Measurements from ENCODE around the gene C10orf67. TPM values are rescaled to one million over a fixed set of nuclear protein-coding genes. Genes with fewer than 3 reads are reported as not detected.

C10orf67 gene
- total and polyA plus RNA-seq, 5 donors = 0.18 to 0.66 (median 0.33) TPM

DNA sequence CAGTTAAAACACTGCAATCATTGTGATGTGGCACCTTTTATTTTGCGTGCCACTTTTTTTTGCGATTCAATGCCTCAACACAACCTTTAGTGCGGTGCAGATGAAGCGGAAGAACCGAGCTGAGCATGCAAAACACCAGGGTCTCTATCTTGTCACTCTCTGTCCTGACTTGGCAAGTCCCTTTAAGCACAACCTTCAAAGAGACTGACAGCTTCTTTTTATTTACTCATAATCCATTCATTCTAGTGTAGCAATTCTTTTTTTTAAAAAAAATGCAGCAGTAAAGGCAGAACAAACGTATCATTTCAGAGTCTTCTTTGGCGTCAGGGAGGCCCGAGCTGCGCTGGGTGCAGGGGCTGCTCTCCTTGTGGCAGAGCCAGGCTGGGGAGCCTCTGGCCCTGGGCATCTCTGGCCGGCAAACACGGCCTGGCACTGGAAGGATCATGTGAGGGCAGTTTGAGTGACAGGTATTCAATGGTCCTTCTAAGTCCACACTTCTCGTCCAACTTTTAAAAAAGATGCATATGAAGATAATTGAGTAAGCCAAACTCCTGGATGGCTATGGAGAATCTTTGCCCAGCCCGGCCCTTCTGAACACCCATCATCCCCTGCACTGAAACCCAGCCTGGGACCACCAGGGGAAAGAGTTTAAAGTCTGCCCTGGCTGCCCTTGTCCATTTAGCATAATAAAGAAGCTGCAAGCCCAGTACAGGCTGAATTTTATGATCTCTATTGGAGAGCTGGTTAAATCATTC is 148.6 kb downstream of the C10orf67 start:
- peaks cover 4% of the 10 kb centered on the region for H3K27me3 ChIP-seq (ENCODE audit: control insufficient read depth, insufficient read depth)
- no peaks in the 10 kb centered on the region for H3K9me3 ChIP-seq (ENCODE audit: control insufficient read depth, low read length)
- intact Hi-C loops (cut with DNase I) = no loop called here
- ATAC-seq (no peak), DNase-seq (no peak)
- peaks cover 8% of the 10 kb centered on the region for H3K4me1 ChIP-seq (ENCODE audit: control insufficient read depth, insufficient read depth, low read length)
- no peak overlapping the region for H3K27ac ChIP-seq (ENCODE audit: low read length)
- H3K4me3 ChIP-seq (ENCODE audit: low read length) = no peak overlapping the region
- WGBS = 4% methylated on average over 13 of the region's 13 CpGs

DNA sequence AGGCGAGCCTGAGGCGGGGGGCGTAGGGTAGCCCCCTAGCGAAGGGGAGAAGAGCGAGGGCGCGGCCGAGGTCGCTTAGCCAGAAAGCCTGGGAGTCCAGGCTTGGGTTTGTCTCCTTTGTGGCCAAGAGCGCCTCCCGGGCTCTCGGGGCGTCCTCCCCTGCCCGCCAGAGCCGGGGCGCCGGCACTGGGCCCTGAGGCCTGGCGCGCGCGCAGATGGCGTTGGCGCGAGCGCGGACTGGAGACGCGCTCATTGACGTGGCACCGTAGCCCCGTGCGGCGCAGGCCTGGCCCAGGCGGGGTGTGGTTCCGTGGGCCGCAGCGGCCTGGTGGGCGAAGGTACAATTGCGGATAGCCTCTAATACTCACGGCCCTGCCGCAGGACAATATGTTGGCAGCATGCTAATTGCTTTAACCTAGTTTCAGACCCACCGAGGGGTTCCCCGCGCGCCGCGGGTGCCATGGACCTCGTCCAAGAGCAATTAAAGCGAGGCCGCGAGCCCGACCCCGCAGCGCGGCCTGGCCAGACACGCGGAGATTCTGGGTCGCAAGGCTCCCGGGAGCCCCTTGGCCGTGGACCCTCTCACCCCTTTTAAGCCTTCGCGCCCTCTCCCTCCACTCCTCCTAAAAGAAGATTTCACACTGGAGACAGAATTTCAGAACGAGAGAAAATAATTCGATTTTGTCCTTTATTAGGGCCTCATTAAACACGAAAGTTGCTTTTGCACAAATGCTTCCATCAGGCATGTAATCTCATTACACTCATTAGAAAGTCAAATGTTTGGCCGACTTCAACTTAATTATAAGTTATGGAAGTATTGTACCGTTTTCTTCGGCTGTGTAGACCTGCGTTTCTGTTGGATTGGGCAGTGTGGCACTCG is 149.4 kb downstream of the C10orf67 start:
- Histone ChIP-seq H3K9me3 (ENCODE audit: control insufficient read depth, low read length) (no peaks in the 10 kb centered on the region), H3K4me3 (ENCODE audit: low read length) (peak overlapping the region; percentile 18), H3K27me3 (ENCODE audit: control insufficient read depth, insufficient read depth) (no peaks in the 10 kb centered on the region), H3K4me1 (ENCODE audit: control insufficient read depth, insufficient read depth, low read length) (peaks cover 8% of the 10 kb centered on the region), H3K27ac (ENCODE audit: low read length) (no peak overlapping the region)
- DNase-seq (no peak), ATAC-seq (no peak)
- 3% methylated on average over 70 of the region's 70 CpGs for WGBS
- intact Hi-C loops (cut with DNase I) = no loop called here

GRCh38 chr10:23194471-23194965 is 150.1 kb downstream of the C10orf67 start:
- intact Hi-C loops (cut with DNase I) = no loop called here
- H3K27me3 ChIP-seq (ENCODE audit: control insufficient read depth, insufficient read depth) = no peaks in the 10 kb centered on the region
- peaks cover 8% of the 10 kb centered on the region for H3K4me1 ChIP-seq (ENCODE audit: control insufficient read depth, insufficient read depth, low read length)
- 8% methylated on average over 13 of the region's 13 CpGs for WGBS
- no peak for ATAC-seq
- no peak overlapping the region for H3K4me3 ChIP-seq (ENCODE audit: low read length)
- DNase-seq = no peak
- no peaks in the 10 kb centered on the region for H3K9me3 ChIP-seq (ENCODE audit: control insufficient read depth, low read length)
- no peak overlapping the region for H3K27ac ChIP-seq (ENCODE audit: low read length)

- no peak overlapping the region for H3K4me3 ChIP-seq (ENCODE audit: low read length)
- WGBS = 3% methylated on average over 19 of the region's 19 CpGs
- ATAC-seq = no peak
- H3K4me1 ChIP-seq (ENCODE audit: control insufficient read depth, insufficient read depth, low read length) = peaks cover 8% of the 10 kb centered on the region
- H3K27me3 ChIP-seq (ENCODE audit: control insufficient read depth, insufficient read depth) = peaks cover 2% of the 10 kb centered on the region
- no peak for DNase-seq
- intact Hi-C loops (cut with DNase I) = no loop called here
- H3K27ac ChIP-seq (ENCODE audit: low read length) = no peak overlapping the region
- H3K9me3 ChIP-seq (ENCODE audit: control insufficient read depth, low read length) = no peaks in the 10 kb centered on the region
These were observed 151.0 kb downstream of the C10orf67 start for GRCh38 chr10:23193435-23194074.

GRCh38 chr10:23192712-23193434 is 151.7 kb downstream of the C10orf67 start:
- WGBS = 2% methylated on average over 100 of the region's 100 CpGs
- intact Hi-C loops (cut with DNase I) = no loop called here
- no peak for ATAC-seq
- Histone ChIP-seq H3K4me1 (ENCODE audit: control insufficient read depth, insufficient read depth, low read length) (peaks cover 8% of the 10 kb centered on the region), H3K27ac (ENCODE audit: low read length) (no peak overlapping the region), H3K27me3 (ENCODE audit: control insufficient read depth, insufficient read depth) (peaks cover 2% of the 10 kb centered on the region), H3K4me3 (ENCODE audit: low read length) (peak overlapping the region; percentile 24), H3K9me3 (ENCODE audit: control insufficient read depth, low read length) (no peaks in the 10 kb centered on the region)
- DNase-seq = no peak

- H3K4me1 ChIP-seq (ENCODE audit: control insufficient read depth, insufficient read depth, low read length) = peaks cover 8% of the 10 kb centered on the region
- 2% methylated on average over 107 of the region's 107 CpGs for WGBS
- no peaks in the 10 kb centered on the region for H3K9me3 ChIP-seq (ENCODE audit: control insufficient read depth, low read length)
- H3K27ac ChIP-seq (ENCODE audit: low read length) = no peak within 1 kb of the TSS
- peaks cover 2% of the 10 kb centered on the region for H3K27me3 ChIP-seq (ENCODE audit: control insufficient read depth, insufficient read depth)
- peak within 1 kb of the TSS; percentile 24 for H3K4me3 ChIP-seq (ENCODE audit: low read length)
- ATAC-seq (no peak), DNase-seq (no peak)
- intact Hi-C loops (cut with DNase I) = no loop called here
These were observed 152.6 kb downstream of the C10orf67 start, which contains the start of gene PTF1A for GRCh38 chr10:23191764-23192711. PTF1A (plus strand) TSS chr10:23192312; CDS start chr10:23192531, 219 bp downstream.

GRCh38 chr10:23190872-23191763 is 153.5 kb downstream of the C10orf67 start:
- H3K4me1 ChIP-seq (ENCODE audit: control insufficient read depth, insufficient read depth, low read length) = peaks cover 8% of the 10 kb centered on the region
- DNase-seq = no peak
- H3K27ac ChIP-seq (ENCODE audit: low read length) = no peak overlapping the region
- intact Hi-C loops (cut with DNase I) = no loop called here
- peaks cover 6% of the 10 kb centered on the region for H3K27me3 ChIP-seq (ENCODE audit: control insufficient read depth, insufficient read depth)
- H3K4me3 ChIP-seq (ENCODE audit: low read length) = no peak overlapping the region
- H3K9me3 ChIP-seq (ENCODE audit: control insufficient read depth, low read length) = no peaks in the 10 kb centered on the region
- 2% methylated on average over 36 of the region's 36 CpGs for WGBS
- no peak for ATAC-seq

GRCh38 chr10:23189024-23189423 is 155.6 kb downstream of the C10orf67 start:
- DNase-seq = no peak
- peaks cover 6% of the 10 kb centered on the region for H3K27me3 ChIP-seq (ENCODE audit: control insufficient read depth, insufficient read depth)
- H3K27ac ChIP-seq (ENCODE audit: low read length) = no peak overlapping the region
- no peaks in the 10 kb centered on the region for H3K9me3 ChIP-seq (ENCODE audit: control insufficient read depth, low read length)
- intact Hi-C loops (cut with DNase I) = no loop called here
- ATAC-seq = no peak
- H3K4me3 ChIP-seq (ENCODE audit: low read length) = no peak overlapping the region
- WGBS = 19% methylated on average over 5 of the region's 5 CpGs
- H3K4me1 ChIP-seq (ENCODE audit: control insufficient read depth, insufficient read depth, low read length) = peaks cover 4% of the 10 kb centered on the region

DNA sequence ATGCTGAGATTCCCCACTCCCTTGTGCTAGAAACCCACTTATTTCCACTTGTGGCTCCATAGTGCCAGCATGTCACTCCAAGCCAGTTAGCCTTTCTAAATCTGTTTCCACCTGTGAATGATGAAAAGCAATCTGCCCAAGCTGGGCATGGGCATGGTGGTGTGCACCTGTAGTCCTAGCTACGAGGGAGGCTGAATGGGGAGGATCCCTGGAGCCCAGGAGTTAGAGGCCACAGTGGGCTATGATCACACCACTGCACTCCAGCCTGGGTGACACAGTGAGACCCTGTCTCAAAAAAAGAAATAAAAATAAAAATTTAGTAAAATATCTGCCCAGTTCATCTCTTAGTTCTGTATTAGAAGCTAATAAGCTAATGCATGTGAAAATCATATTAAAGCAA is 157.4 kb downstream of the C10orf67 start:
- intact Hi-C loops (cut with DNase I) = no loop called here
- H3K27ac ChIP-seq (ENCODE audit: low read length) = no peak overlapping the region
- H3K4me3 ChIP-seq (ENCODE audit: low read length) = no peak overlapping the region
- ATAC-seq (no peak), DNase-seq (no peak)
- peaks cover 8% of the 10 kb centered on the region for H3K27me3 ChIP-seq (ENCODE audit: control insufficient read depth, insufficient read depth)
- no peaks in the 10 kb centered on the region for H3K9me3 ChIP-seq (ENCODE audit: control insufficient read depth, low read length)
- H3K4me1 ChIP-seq (ENCODE audit: control insufficient read depth, insufficient read depth, low read length) = no peaks in the 10 kb centered on the region
- WGBS = 79% methylated on average over 1 of the region's 1 CpG
